Astrocyte of the hippocampus (primary cell): ENCODE data around the gene RNU4-1.
"Not testable (repeated sequence)": the region's sequence is repeated elsewhere in the genome, so short reads cannot be mapped to it uniquely, and the experiment has no call there.

Experiments used
- DNase-seq: peaks from one replicate; pipeline ENCODE4 v3.0.0; 2011; ENCODE audit warnings: low read depth, low spot score

The RNU4-1 gene

GRCh38 chr12:120258323-120258896, 34.6 kb downstream of the RNU4-1 start:
- DNase-seq, result no peak

- DNase-seq, result peak; percentile 92
These were observed 35.8 kb downstream of the RNU4-1 start for GRCh38 chr12:120257041-120257821.

GRCh38 chr12:120254809-120255208, 38.2 kb downstream of the RNU4-1 start:
- DNase-seq, result no peak

GRCh38 chr12:120253313-120253712, 39.7 kb downstream of the RNU4-1 start:
- not testable (repeated sequence) for DNase-seq

GRCh38 chr12:120252071-120252906, 40.7 kb downstream of the RNU4-1 start:
- DNase-seq, result no peak

GRCh38 chr12:120251364-120252070, 41.5 kb downstream of the RNU4-1 start:
- not testable (repeated sequence) for DNase-seq

GRCh38 chr12:120249875-120250795, 42.9 kb downstream of the RNU4-1 start:
- DNase-seq, result no peak

- DNase-seq, result no peak
These were observed 43.7 kb downstream of the RNU4-1 start for GRCh38 chr12:120249266-120249874.

GRCh38 chr12:120247621-120248030, 45.4 kb downstream of the RNU4-1 start:
- DNase-seq, result no peak

GRCh38 chr12:120247183-120247582, 45.9 kb downstream of the RNU4-1 start:
- DNase-seq, result no peak

- DNase-seq, result not testable (repeated sequence)
These were observed 46.3 kb downstream of the RNU4-1 start for GRCh38 chr12:120246705-120247104.
